HepG2 (cell line): ENCODE data around the gene SULT1C4. TPM values are rescaled to one million over a fixed set of nuclear protein-coding genes. Genes with fewer than 3 reads are reported as not detected.
A peak's percentile ranks its signal among the peaks of the same experiment; 100 is the strongest.

Experiments used
- HIVEP1 ChIP-seq: sonication (generic); formaldehyde crosslinking; IDR thresholded peaks from 2 replicates; pipeline ENCODE4 v1.4.0; 2020; ENCODE audit warnings: mild to moderate bottlenecking, missing genetic modification reagents
- MTA1 ChIP-seq: sonication (generic); formaldehyde crosslinking; IDR thresholded peaks from 2 replicates; pipeline ENCODE4 v1.4.0; 2020; ENCODE audit warnings: missing genetic modification reagents, mild to moderate bottlenecking, borderline replicate concordance
- MYPOP ChIP-seq: sonication (generic); formaldehyde crosslinking; IDR thresholded peaks from 2 replicates; pipeline ENCODE4 v1.8.1; 2023; ENCODE audit warnings: mild to moderate bottlenecking, moderate library complexity, missing genetic modification reagents
- NFE2 ChIP-seq: sonication (generic); formaldehyde crosslinking; IDR thresholded peaks from 2 replicates; pipeline ENCODE4 v1.4.0; 2020; ENCODE audit warnings: missing genetic modification reagents
- NR2F2 ChIP-seq: IDR thresholded peaks from 2 replicates; pipeline ENCODE4 v1.6.1; 2012; ENCODE audit warnings: low read depth, inconsistent platforms, borderline replicate concordance
- RELA ChIP-seq: sonication (generic); formaldehyde crosslinking; IDR thresholded peaks from 2 replicates; pipeline ENCODE4 v1.4.0; 2020; ENCODE audit warnings: missing genetic modification reagents
- ZBTB49 ChIP-seq: sonication (generic); formaldehyde crosslinking; IDR thresholded peaks from 2 replicates; pipeline ENCODE4 v1.4.0; 2020; ENCODE audit warnings: missing genetic modification reagents, borderline replicate concordance
- ZFP62 ChIP-seq: sonication (generic); formaldehyde crosslinking; IDR thresholded peaks from 2 replicates; pipeline ENCODE4 v1.4.0; 2020; ENCODE audit warnings: missing genetic modification reagents
- polyA plus RNA-seq, 8 experiments: library from polyadenylated mRNA; depleted of rRNA in 3 of 8; stranded (reverse) in 7 of 8; unstranded in 1 of 8; fragments of >200 nt; fragmentation: Illumina TruSeq in 4 of 8; extraction: Trizol in 4 of 8; gene quantifications; 2 replicates each; pipeline versions ENCODE4 v1.2.1 to v1.2.3, GENCODE V29; 2011 to 2016; ENCODE audit warnings: low read depth in 4 of 8, missing spikeins in 1 of 8, mixed read lengths in 1 of 8; ENCODE audit not compliant: insufficient read depth in 1 of 8
- total RNA-seq, 5 experiments: library from RNA; depleted of rRNA; stranded (reverse); fragments of >200 nt; fragmentation: Illumina TruSeq; extraction: Trizol; gene quantifications; 2 replicates each; pipeline ENCODE4 v1.2.3, GENCODE V29; 2016; ENCODE audit warnings: low read depth in 1 of 5
- TF ChIP-seq, protein P1 (sequence below): sonication (generic); formaldehyde crosslinking; IDR thresholded peaks from 2 replicates; pipeline ENCODE4 v1.4.0; 2020; ENCODE audit warnings: missing genetic modification reagents, borderline replicate concordance
- TF ChIP-seq, protein P2 (sequence below): sonication (generic); formaldehyde crosslinking; IDR thresholded peaks from 2 replicates; pipeline ENCODE4 v1.9.0; 2021; ENCODE audit warnings: mild to moderate bottlenecking, missing genetic modification reagents
- TF ChIP-seq, protein P3 (sequence below): sonication (generic); formaldehyde crosslinking; IDR thresholded peaks from 2 replicates; pipeline ENCODE4 v1.5.0; 2020; ENCODE audit warnings: missing genetic modification reagents

The SULT1C4 gene
- total and polyA plus RNA-seq, 2 of the 13 experiments (the other 11 are each of a cell fraction or from before 2014, with no cell fraction given), result 1.3 to 8.6 TPM

- TF ChIP-seq, protein P1, sequence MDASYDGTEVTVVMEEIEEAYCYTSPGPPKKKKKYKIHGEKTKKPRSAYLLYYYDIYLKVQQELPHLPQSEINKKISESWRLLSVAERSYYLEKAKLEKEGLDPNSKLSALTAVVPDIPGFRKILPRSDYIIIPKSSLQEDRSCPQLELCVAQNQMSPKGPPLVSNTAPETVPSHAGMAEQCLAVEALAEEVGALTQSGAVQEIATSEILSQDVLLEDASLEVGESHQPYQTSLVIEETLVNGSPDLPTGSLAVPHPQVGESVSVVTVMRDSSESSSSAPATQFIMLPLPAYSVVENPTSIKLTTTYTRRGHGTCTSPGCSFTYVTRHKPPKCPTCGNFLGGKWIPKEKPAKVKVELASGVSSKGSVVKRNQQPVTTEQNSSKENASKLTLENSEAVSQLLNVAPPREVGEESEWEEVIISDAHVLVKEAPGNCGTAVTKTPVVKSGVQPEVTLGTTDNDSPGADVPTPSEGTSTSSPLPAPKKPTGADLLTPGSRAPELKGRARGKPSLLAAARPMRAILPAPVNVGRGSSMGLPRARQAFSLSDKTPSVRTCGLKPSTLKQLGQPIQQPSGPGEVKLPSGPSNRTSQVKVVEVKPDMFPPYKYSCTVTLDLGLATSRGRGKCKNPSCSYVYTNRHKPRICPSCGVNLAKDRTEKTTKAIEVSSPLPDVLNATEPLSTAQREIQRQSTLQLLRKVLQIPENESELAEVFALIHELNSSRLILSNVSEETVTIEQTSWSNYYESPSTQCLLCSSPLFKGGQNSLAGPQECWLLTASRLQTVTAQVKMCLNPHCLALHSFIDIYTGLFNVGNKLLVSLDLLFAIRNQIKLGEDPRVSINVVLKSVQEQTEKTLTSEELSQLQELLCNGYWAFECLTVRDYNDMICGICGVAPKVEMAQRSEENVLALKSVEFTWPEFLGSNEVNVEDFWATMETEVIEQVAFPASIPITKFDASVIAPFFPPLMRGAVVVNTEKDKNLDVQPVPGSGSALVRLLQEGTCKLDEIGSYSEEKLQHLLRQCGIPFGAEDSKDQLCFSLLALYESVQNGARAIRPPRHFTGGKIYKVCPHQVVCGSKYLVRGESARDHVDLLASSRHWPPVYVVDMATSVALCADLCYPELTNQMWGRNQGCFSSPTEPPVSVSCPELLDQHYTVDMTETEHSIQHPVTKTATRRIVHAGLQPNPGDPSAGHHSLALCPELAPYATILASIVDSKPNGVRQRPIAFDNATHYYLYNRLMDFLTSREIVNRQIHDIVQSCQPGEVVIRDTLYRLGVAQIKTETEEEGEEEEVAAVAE, result no peak
- TF ChIP-seq RELA (CRISPR knock-in tag) (no peak), HIVEP1 (no peak), NFE2 (no peak), ZFP62 (no peak), MYPOP (CRISPR knock-in tag) (0 out of 2 replicates have a peak, but pooled peaks have one; percentile 30), NR2F2 (no peak), ZBTB49 (CRISPR knock-in tag) (no peak), MTA1 (no peak)
- TF ChIP-seq, protein P2, sequence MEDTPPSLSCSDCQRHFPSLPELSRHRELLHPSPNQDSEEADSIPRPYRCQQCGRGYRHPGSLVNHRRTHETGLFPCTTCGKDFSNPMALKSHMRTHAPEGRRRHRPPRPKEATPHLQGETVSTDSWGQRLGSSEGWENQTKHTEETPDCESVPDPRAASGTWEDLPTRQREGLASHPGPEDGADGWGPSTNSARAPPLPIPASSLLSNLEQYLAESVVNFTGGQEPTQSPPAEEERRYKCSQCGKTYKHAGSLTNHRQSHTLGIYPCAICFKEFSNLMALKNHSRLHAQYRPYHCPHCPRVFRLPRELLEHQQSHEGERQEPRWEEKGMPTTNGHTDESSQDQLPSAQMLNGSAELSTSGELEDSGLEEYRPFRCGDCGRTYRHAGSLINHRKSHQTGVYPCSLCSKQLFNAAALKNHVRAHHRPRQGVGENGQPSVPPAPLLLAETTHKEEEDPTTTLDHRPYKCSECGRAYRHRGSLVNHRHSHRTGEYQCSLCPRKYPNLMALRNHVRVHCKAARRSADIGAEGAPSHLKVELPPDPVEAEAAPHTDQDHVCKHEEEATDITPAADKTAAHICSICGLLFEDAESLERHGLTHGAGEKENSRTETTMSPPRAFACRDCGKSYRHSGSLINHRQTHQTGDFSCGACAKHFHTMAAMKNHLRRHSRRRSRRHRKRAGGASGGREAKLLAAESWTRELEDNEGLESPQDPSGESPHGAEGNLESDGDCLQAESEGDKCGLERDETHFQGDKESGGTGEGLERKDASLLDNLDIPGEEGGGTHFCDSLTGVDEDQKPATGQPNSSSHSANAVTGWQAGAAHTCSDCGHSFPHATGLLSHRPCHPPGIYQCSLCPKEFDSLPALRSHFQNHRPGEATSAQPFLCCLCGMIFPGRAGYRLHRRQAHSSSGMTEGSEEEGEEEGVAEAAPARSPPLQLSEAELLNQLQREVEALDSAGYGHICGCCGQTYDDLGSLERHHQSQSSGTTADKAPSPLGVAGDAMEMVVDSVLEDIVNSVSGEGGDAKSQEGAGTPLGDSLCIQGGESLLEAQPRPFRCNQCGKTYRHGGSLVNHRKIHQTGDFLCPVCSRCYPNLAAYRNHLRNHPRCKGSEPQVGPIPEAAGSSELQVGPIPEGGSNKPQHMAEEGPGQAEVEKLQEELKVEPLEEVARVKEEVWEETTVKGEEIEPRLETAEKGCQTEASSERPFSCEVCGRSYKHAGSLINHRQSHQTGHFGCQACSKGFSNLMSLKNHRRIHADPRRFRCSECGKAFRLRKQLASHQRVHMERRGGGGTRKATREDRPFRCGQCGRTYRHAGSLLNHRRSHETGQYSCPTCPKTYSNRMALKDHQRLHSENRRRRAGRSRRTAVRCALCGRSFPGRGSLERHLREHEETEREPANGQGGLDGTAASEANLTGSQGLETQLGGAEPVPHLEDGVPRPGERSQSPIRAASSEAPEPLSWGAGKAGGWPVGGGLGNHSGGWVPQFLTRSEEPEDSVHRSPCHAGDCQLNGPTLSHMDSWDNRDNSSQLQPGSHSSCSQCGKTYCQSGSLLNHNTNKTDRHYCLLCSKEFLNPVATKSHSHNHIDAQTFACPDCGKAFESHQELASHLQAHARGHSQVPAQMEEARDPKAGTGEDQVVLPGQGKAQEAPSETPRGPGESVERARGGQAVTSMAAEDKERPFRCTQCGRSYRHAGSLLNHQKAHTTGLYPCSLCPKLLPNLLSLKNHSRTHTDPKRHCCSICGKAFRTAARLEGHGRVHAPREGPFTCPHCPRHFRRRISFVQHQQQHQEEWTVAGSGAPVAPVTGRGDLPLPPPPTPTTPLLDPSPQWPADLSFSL (CRISPR knock-in tag), result no peak
- TF ChIP-seq, protein P3, sequence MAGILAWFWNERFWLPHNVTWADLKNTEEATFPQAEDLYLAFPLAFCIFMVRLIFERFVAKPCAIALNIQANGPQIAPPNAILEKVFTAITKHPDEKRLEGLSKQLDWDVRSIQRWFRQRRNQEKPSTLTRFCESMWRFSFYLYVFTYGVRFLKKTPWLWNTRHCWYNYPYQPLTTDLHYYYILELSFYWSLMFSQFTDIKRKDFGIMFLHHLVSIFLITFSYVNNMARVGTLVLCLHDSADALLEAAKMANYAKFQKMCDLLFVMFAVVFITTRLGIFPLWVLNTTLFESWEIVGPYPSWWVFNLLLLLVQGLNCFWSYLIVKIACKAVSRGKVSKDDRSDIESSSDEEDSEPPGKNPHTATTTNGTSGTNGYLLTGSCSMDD, result no peak
Observed at GRCh38 chr2:108377815-108378630, at the start of gene SULT1C4 (continued).
